ENCODE data around the gene NELFB.

NELFB gene

DNA sequence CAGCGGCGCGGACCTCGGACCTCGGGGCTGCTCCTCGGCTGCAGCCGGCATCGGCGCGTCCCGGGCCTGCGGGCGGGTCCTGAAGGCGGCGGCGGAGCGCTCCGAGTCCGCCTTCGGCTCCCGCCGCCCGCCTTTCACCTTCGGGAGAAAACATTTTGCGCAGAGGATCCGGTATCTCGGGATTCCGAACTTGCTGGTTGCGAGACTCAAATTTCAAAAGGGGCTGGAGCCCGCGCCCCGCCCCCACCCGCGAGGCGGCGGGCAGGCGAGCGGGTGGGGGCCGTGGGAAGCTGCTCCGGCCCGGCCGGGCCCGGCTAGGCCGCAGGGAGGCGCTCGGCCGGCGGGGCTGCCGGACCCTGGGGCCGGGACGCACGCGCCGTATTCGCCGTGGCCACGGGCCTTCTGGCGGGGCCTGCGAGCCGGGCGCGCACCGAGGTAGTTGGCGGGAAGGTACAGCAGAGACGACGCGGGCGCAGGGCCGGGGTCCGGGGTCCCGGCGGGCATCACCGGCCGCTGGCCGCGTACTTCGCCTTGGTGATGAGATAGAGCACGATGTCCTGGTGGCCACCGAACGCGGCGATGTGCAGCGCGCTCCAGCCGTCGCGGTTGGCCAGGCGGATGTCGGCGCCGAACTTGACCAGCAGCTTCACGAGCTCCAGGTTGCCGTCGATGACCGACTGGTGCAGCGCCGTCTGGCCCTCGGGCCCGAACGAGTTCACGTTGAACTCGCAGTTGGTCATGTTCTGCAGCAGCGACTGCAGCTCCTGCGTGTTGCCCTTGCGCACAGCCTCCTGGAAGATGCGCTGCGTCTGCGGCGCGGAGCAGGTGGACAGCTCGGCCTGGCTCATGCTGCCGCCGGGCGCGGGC lies 46.2 kb downstream of the NELFB start:
- Histone ChIP-seq H3K4me2 (ENCODE audit: insufficient read depth, low read length, poor library complexity, severe bottlenecking) (peak overlapping the region; percentile 95), H3K79me1 (ENCODE audit: low read depth, low read length) (peaks cover 6% of the 10 kb centered on the region), H3K9me3 (replicated peaks in 1 of 2; ENCODE audit: control insufficient read depth in 2 of 2, insufficient read depth in 1 of 2, low read depth in 1 of 2, low read length in 2 of 2) (no peaks in the 10 kb centered on the region), H2BK15ac (ENCODE audit: low read length) (peak overlapping the region; percentile 21), H3K27me3 (ENCODE audit: control insufficient read depth in 3 of 3, insufficient read depth in 3 of 3, low read depth in 1 of 3, low read length in 3 of 3) (peaks cover 0 to 10% (median 3%) of the 10 kb centered on the region in 3 experiments), H3K4me1 (ENCODE audit: control insufficient read depth in 2 of 2, insufficient read depth in 1 of 2, low read depth in 1 of 2, low read length in 2 of 2) (peaks cover 57 to 59% of the 10 kb centered on the region in 2 donors), H2BK12ac (ENCODE audit: low read length) (no peak overlapping the region), H3K4ac (ENCODE audit: low read length) (peak overlapping the region; percentile 38), H2BK5ac (ENCODE audit: low read length) (peak overlapping the region; percentile 54), H3K36me3 (replicated peaks in 1 of 2; ENCODE audit: control insufficient read depth in 2 of 2, insufficient read depth in 2 of 2, low read length in 2 of 2) (peaks cover 5 to 14% of the 10 kb centered on the region in 2 donors), H3K23ac (ENCODE audit: low read depth, low read length, poor library complexity) (peak overlapping the region; percentile 98), H3K18ac (ENCODE audit: low read length) (peak overlapping the region; percentile 98), H2AK5ac (ENCODE audit: low read depth, low read length) (peak overlapping the region; percentile 100), H3K9ac (ENCODE audit: low read depth, low read length, poor library complexity) (peak overlapping the region; percentile 98), H4K8ac (ENCODE audit: low read depth, low read length) (no peak overlapping the region), H4K91ac (ENCODE audit: low read depth, low read length, poor library complexity) (peak overlapping the region; percentile 56), H2BK120ac (ENCODE audit: low read depth, low read length) (peak overlapping the region; percentile 9), H3K27ac (replicated peaks; ENCODE audit: low read length) (peak overlapping the region; percentile 91), H3K4me3 (ENCODE audit: low read length in 2 of 2) (peak overlapping the region; percentile 93 to 95), H2AFZ (ENCODE audit: low read length) (peak overlapping the region; percentile 65), H3K14ac (ENCODE audit: low read length) (peak overlapping the region; percentile 85)
- no CpG with 5 or more reads among the region's 115 CpGs for WGBS, 2 donors (ENCODE audit: extremely low coverage in 2 of 2, insufficient read length in 2 of 2, insufficient replicate concordance in 1 of 2)
- DNase-seq (ENCODE audit: low spot score): peak; percentile 75

GRCh38 chr9:137302118-137302448 lies 47.0 kb downstream of the NELFB start, which contains the start of gene NRARP:
Gene NRARP (minus strand): TSS chr9:137302271. CDS start chr9:137301928, 343 bp downstream.
- Histone ChIP-seq H3K18ac (ENCODE audit: low read length) (peak within 1 kb of the TSS; percentile 99), H4K91ac (ENCODE audit: low read depth, low read length, poor library complexity) (peak within 1 kb of the TSS; percentile 95), H4K8ac (ENCODE audit: low read depth, low read length) (peak within 1 kb of the TSS; percentile 92), H2BK120ac (ENCODE audit: low read depth, low read length) (peak within 1 kb of the TSS; percentile 99), H3K9me3 (replicated peaks in 1 of 2; ENCODE audit: control insufficient read depth in 2 of 2, insufficient read depth in 1 of 2, low read depth in 1 of 2, low read length in 2 of 2) (no peaks in the 10 kb centered on the region), H3K27me3 (ENCODE audit: control insufficient read depth in 3 of 3, insufficient read depth in 3 of 3, low read depth in 1 of 3, low read length in 3 of 3) (peaks cover 0 to 7% (median 3%) of the 10 kb centered on the region in 3 experiments), H2BK15ac (ENCODE audit: low read length) (peak within 1 kb of the TSS; percentile 100), H3K23ac (ENCODE audit: low read depth, low read length, poor library complexity) (peak within 1 kb of the TSS; percentile 98), H2AK5ac (ENCODE audit: low read depth, low read length) (peak within 1 kb of the TSS; percentile 100), H2AFZ (ENCODE audit: low read length) (peak within 1 kb of the TSS; percentile 86), H3K9ac (ENCODE audit: low read depth, low read length, poor library complexity) (peak within 1 kb of the TSS; percentile 98), H3K27ac (replicated peaks; ENCODE audit: low read length) (peak within 1 kb of the TSS; percentile 91), H3K4me1 (ENCODE audit: control insufficient read depth in 2 of 2, insufficient read depth in 1 of 2, low read depth in 1 of 2, low read length in 2 of 2) (peaks cover 54 to 59% of the 10 kb centered on the region in 2 donors), H3K14ac (ENCODE audit: low read length) (peak within 1 kb of the TSS; percentile 85), H3K36me3 (replicated peaks in 1 of 2; ENCODE audit: control insufficient read depth in 2 of 2, insufficient read depth in 2 of 2, low read length in 2 of 2) (peaks cover 5 to 14% of the 10 kb centered on the region in 2 donors), H2BK5ac (ENCODE audit: low read length) (peak within 1 kb of the TSS; percentile 98), H3K79me1 (ENCODE audit: low read depth, low read length) (peaks cover 6% of the 10 kb centered on the region), H2BK12ac (ENCODE audit: low read length) (peak within 1 kb of the TSS; percentile 94), H3K4me2 (ENCODE audit: insufficient read depth, low read length, poor library complexity, severe bottlenecking) (peak within 1 kb of the TSS; percentile 95), H3K4ac (ENCODE audit: low read length) (peak within 1 kb of the TSS; percentile 76), H3K4me3 (ENCODE audit: low read length in 2 of 2) (peak within 1 kb of the TSS; percentile 93 to 95)
- DNase-seq (ENCODE audit: low spot score): peak; percentile 86
- WGBS, 2 donors (ENCODE audit: extremely low coverage in 2 of 2, insufficient read length in 2 of 2, insufficient replicate concordance in 1 of 2): no CpG with 5 or more reads among the region's 60 CpGs

DNA sequence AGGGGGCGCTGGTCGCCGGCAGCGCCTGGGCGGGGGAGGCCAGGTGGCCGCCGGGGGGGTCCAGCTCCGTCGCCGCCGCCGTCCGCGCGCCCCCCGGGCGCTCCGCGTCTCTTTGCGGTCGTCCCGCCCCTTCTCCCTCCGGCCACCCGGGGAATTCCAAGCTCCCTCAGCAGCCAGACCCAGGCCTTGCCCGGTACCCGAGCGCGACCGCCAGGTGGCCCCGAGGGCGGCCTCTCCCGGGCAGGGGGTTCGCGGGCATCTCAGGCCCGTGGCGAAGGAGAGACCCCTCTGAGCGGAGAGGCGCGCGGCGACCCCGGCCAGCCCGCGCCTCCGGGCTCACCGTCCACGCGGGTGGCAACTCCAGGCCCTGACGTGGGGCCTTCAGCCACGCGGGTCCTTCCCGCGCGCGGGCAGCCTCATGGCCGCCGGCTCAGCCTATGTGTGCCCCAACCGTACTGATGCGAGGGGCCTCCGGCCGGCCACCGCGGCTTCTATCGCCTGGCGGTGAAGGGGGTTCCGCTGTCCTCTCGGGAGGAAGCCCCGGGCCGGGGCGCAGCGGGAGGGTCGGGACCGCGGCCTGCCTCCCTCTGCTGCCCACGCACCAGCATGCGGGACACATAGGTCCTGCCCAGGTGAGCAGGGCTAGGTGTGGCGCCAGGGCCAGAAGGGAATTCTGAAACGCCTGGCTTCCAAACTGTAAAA lies 47.5 kb downstream of the NELFB start:
- no CpG with 5 or more reads among the region's 78 CpGs for WGBS, 2 donors (ENCODE audit: extremely low coverage in 2 of 2, insufficient read length in 2 of 2, insufficient replicate concordance in 1 of 2)

More for the DNA sequence above, 47.5 kb downstream of the NELFB start:
- Histone ChIP-seq H3K27ac (replicated peaks; ENCODE audit: low read length) (no peak overlapping the region), H3K9ac (ENCODE audit: low read depth, low read length, poor library complexity) (peak overlapping the region; percentile 84), H2BK120ac (ENCODE audit: low read depth, low read length) (peak overlapping the region; percentile 99), H3K4ac (ENCODE audit: low read length) (peak overlapping the region; percentile 76), H2AFZ (ENCODE audit: low read length) (peak overlapping the region; percentile 86), H3K4me1 (ENCODE audit: control insufficient read depth in 2 of 2, insufficient read depth in 1 of 2, low read depth in 1 of 2, low read length in 2 of 2) (peaks cover 56 to 60% of the 10 kb centered on the region in 2 donors), H3K36me3 (replicated peaks in 1 of 2; ENCODE audit: control insufficient read depth in 2 of 2, insufficient read depth in 2 of 2, low read length in 2 of 2) (peaks cover 5 to 14% of the 10 kb centered on the region in 2 donors), H2AK5ac (ENCODE audit: low read depth, low read length) (peak overlapping the region; percentile 100), H2BK12ac (ENCODE audit: low read length) (peak overlapping the region; percentile 94), H3K23ac (ENCODE audit: low read depth, low read length, poor library complexity) (peak overlapping the region; percentile 85), H3K4me2 (ENCODE audit: insufficient read depth, low read length, poor library complexity, severe bottlenecking) (peak overlapping the region; percentile 91), H3K4me3 (ENCODE audit: low read length in 2 of 2) (peak overlapping the region; percentile 38 to 75), H4K8ac (ENCODE audit: low read depth, low read length) (peak overlapping the region; percentile 92), H3K9me3 (replicated peaks in 1 of 2; ENCODE audit: control insufficient read depth in 2 of 2, insufficient read depth in 1 of 2, low read depth in 1 of 2, low read length in 2 of 2) (no peaks in the 10 kb centered on the region), H3K14ac (ENCODE audit: low read length) (peak overlapping the region; percentile 56), H3K18ac (ENCODE audit: low read length) (peak overlapping the region; percentile 99), H3K79me1 (ENCODE audit: low read depth, low read length) (peaks cover 6% of the 10 kb centered on the region), H4K91ac (ENCODE audit: low read depth, low read length, poor library complexity) (peak overlapping the region; percentile 95), H3K27me3 (ENCODE audit: control insufficient read depth in 3 of 3, insufficient read depth in 3 of 3, low read depth in 1 of 3, low read length in 3 of 3) (peaks cover 0 to 7% (median 3%) of the 10 kb centered on the region in 3 experiments), H2BK5ac (ENCODE audit: low read length) (peak overlapping the region; percentile 98), H2BK15ac (ENCODE audit: low read length) (peak overlapping the region; percentile 100)
- DNase-seq (ENCODE audit: low spot score): peak; percentile 82

Data from neuronal stem cell (in vitro differentiated cells).